ENCODE measurements around the gene APOA4.

DNA sequence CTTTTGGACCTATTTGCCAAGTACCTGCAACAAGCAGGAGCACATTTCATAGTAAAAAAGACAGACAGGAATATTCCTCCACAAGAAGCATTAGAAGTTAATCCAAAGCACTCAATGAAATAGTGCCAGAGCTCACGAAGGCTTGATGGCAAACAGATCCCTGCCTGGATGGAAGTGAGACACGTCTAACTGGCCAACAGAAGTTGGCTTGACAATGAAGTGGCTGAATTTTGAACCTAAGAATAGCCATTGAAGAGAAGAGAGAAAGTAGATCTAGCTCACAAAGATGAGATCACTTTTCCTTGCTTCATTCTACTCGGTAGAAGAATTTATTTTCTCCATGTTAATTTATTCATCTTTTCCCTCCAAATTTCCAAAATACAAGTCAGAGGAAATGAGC lies 45.0 kb upstream of the APOA4 start:
- TF ChIP-seq, protein P1, sequence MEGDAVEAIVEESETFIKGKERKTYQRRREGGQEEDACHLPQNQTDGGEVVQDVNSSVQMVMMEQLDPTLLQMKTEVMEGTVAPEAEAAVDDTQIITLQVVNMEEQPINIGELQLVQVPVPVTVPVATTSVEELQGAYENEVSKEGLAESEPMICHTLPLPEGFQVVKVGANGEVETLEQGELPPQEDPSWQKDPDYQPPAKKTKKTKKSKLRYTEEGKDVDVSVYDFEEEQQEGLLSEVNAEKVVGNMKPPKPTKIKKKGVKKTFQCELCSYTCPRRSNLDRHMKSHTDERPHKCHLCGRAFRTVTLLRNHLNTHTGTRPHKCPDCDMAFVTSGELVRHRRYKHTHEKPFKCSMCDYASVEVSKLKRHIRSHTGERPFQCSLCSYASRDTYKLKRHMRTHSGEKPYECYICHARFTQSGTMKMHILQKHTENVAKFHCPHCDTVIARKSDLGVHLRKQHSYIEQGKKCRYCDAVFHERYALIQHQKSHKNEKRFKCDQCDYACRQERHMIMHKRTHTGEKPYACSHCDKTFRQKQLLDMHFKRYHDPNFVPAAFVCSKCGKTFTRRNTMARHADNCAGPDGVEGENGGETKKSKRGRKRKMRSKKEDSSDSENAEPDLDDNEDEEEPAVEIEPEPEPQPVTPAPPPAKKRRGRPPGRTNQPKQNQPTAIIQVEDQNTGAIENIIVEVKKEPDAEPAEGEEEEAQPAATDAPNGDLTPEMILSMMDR (IDR thresholded peaks at IDR 0.05), result no peak
- TF ChIP-seq POLR2A (IDR thresholded peaks at IDR 0.05) (no peak), EP300 (IDR thresholded peaks at IDR 0.05) (no peak)

Measured in suprapubic skin (tissue), 3 donors.